Naive thymus-derived CD4-positive, alpha-beta T cell (primary cell): ENCODE measurements around the gene COL6A5. TPM values are rescaled to one million over a fixed set of nuclear protein-coding genes. Genes with fewer than 3 reads are reported as not detected.
"Not testable (repeated sequence)": the region's sequence is repeated elsewhere in the genome, so short reads cannot be mapped to it uniquely, and the experiment has no call there.

Experiments used
- ATAC-seq: fragments of 150-1000 bp; cut with Tn5 transposase; 2 replicates; pipeline ENCODE4 v1.10.0; 2021; ENCODE audit warnings: mild to moderate bottlenecking, moderate library complexity
- CTCF ChIA-PET: fragments of 350-600 bp; sonication (Branson Sonifier 250); formaldehyde crosslinking; loops from one replicate; lab custom pipeline; 2021; ENCODE audit warnings: antibody characterized with exemption; lab: Charles Lee
- POLR2A ChIA-PET: fragments of 350-600 bp; sonication (Branson Sonifier 250); formaldehyde crosslinking; loops from one replicate; lab custom pipeline; 2021; ENCODE audit warnings: antibody characterized with exemption, inconsistent platforms; lab: Charles Lee
- DNase-seq, 9 donors: peaks; one replicate each; pipeline versions ENCODE4 v3.0.0 to v3.0.0-alpha.2; 2020 to 2022; ENCODE audit warnings: mixed read lengths in 1 of 9
- H3K27ac ChIP-seq: one replicate; pipeline ENCODE4 v1.7.0; 2013; ENCODE audit warnings: mild to moderate bottlenecking, low read depth, low read length, moderate library complexity
- H3K27me3 ChIP-seq, 2 donors: one replicate each; pipeline ENCODE4 v1.7.0; 2013; ENCODE audit warnings: low read length in 2 of 2, mild to moderate bottlenecking in 2 of 2, moderate library complexity in 2 of 2; ENCODE audit not compliant: control insufficient read depth in 2 of 2, insufficient read depth in 2 of 2
- H3K36me3 ChIP-seq, 3 experiments: 1 replicate in 2 of 3; 2 replicates in 1 of 3; pipeline ENCODE4 v1.7.0; 2013; ENCODE audit warnings: low read length in 3 of 3, mild to moderate bottlenecking in 3 of 3, moderate library complexity in 1 of 3; ENCODE audit not compliant: insufficient read depth in 3 of 3, control insufficient read depth in 2 of 3
- H3K4me1 ChIP-seq, 2 donors: one replicate each; pipeline ENCODE4 v1.7.0; 2013; ENCODE audit warnings: low read length in 2 of 2, mild to moderate bottlenecking in 2 of 2, moderate library complexity in 1 of 2; ENCODE audit not compliant: control insufficient read depth in 2 of 2, insufficient read depth in 2 of 2
- H3K4me3 ChIP-seq: 2 replicates; pipeline ENCODE4 v1.7.0; 2013; ENCODE audit warnings: mild to moderate bottlenecking, low read length
- H3K9me3 ChIP-seq, 3 experiments: 1 replicate in 2 of 3; 2 replicates in 1 of 3; pipeline ENCODE4 v1.7.0; 2013; ENCODE audit warnings: low read length in 3 of 3; ENCODE audit not compliant: control insufficient read depth in 2 of 3
- H3K27ac Mint-ChIP-seq, 9 donors: one replicate each; pipeline ENCODE4 v1.8.0; 2020 to 2022; ENCODE audit warnings: mixed read lengths in 9 of 9, mild to moderate bottlenecking in 8 of 9, moderate library complexity in 5 of 9, inconsistent platforms in 2 of 9
- H3K27me3 Mint-ChIP-seq, 5 donors: one replicate each; pipeline ENCODE4 v1.8.0; 2021 to 2022; ENCODE audit warnings: mixed read lengths in 5 of 5, mild to moderate bottlenecking in 1 of 5
- H3K36me3 Mint-ChIP-seq, 5 donors: one replicate each; pipeline ENCODE4 v1.8.0; 2020 to 2022; ENCODE audit warnings: mixed read lengths in 5 of 5, mild to moderate bottlenecking in 3 of 5, inconsistent platforms in 1 of 5
- H3K4me1 Mint-ChIP-seq, 7 donors: one replicate each; pipeline ENCODE4 v1.8.0; 2020 to 2022; ENCODE audit warnings: mixed read lengths in 7 of 7, mild to moderate bottlenecking in 3 of 7, inconsistent platforms in 1 of 7
- H3K4me3 Mint-ChIP-seq, 10 donors: one replicate each; pipeline ENCODE4 v1.8.0; 2020 to 2022; ENCODE audit warnings: mild to moderate bottlenecking in 10 of 10, mixed read lengths in 10 of 10, moderate library complexity in 6 of 10, inconsistent platforms in 2 of 10
- H3K9me3 Mint-ChIP-seq, 11 donors: one replicate each; pipeline ENCODE4 v1.8.0; 2020 to 2022; ENCODE audit warnings: mixed read lengths in 11 of 11, mild to moderate bottlenecking in 4 of 11, inconsistent platforms in 1 of 11, moderate library complexity in 1 of 11
- intact Hi-C, 2 donors: fragments of 100-400 bp; cut with micrococcal nuclease; formaldehyde crosslinking; loops; one replicate each; pipeline ENCODE4 v1.15.1; 2023
- polyA plus RNA-seq, 2 donors: library from polyadenylated mRNA; unstranded; fragments of 300-500 nt; fragmentation: Illumina TruSeq; gene quantifications; one replicate each; pipeline ENCODE4 v1.2.3, GENCODE V29; 2021
- total RNA-seq, 6 experiments: library from RNA in 5 of 6; stranded (reverse) in 5 of 6; gene quantifications; 1 replicate in 5 of 6; 2 replicates in 1 of 6; pipeline ENCODE4 v1.2.3 and lab custom pipeline; 2021 to 2026

COL6A5 gene
- total and polyA plus RNA-seq, 7 experiments from 2014 or later: 0.05 TPM; not detected in 6

GRCh38 chr3:130430266-130430665 is 84.8 kb downstream of the COL6A5 start:
- Histone ChIP-seq H3K4me1 (no peaks in the 10 kb centered on the region), H3K9me3 (no peaks in the 10 kb centered on the region), H3K27me3 (no peaks in the 10 kb centered on the region), H3K4me3 (no peak overlapping the region), H3K27ac (no peak overlapping the region), H3K36me3 (no peaks in the 10 kb centered on the region)
- peaks cover 0 to 1% (median 0%) of the 10 kb centered on the region in 7 donors for H3K4me1 Mint-ChIP-seq
- ChIA-PET CTCF (no interaction called here), POLR2A (no interaction called here)
- H3K27me3 Mint-ChIP-seq: peaks cover 0 to 9% (median 0%) of the 10 kb centered on the region in 5 donors
- no peak overlapping the region for H3K4me3 Mint-ChIP-seq
- intact Hi-C loops: no loop called here
- peaks cover 0 to 7% (median 3%) of the 10 kb centered on the region in 11 donors for H3K9me3 Mint-ChIP-seq
- DNase-seq: no peak
- no peak for ATAC-seq
- H3K36me3 Mint-ChIP-seq: no peaks in the 10 kb centered on the region
- H3K27ac Mint-ChIP-seq: no peak overlapping the region

GRCh38 chr3:130432086-130432485 is 86.6 kb downstream of the COL6A5 start:
- H3K9me3 Mint-ChIP-seq, H3K27me3 ChIP-seq, intact Hi-C loops, H3K4me3 ChIP-seq, H3K27ac Mint-ChIP-seq, DNase-seq, H3K9me3 ChIP-seq, H3K4me3 Mint-ChIP-seq, H3K36me3 ChIP-seq, H3K4me1 ChIP-seq, H3K36me3 Mint-ChIP-seq, POLR2A ChIA-PET, H3K4me1 Mint-ChIP-seq, CTCF ChIA-PET, ATAC-seq, H3K27ac ChIP-seq: not testable (repeated sequence)
- peaks cover 0 to 18% (median 4%) of the 10 kb centered on the region in 5 donors for H3K27me3 Mint-ChIP-seq

- Histone ChIP-seq H3K27me3 (no peaks in the 10 kb centered on the region), H3K36me3 (no peaks in the 10 kb centered on the region), H3K27ac (no peak overlapping the region), H3K9me3 (no peaks in the 10 kb centered on the region), H3K4me1 (no peaks in the 10 kb centered on the region), H3K4me3 (no peak overlapping the region)
- Mint-ChIP-seq H3K36me3 (no peaks in the 10 kb centered on the region), H3K27ac (no peak overlapping the region), H3K27me3 (peaks cover 0 to 29% (median 9%) of the 10 kb centered on the region in 5 donors), H3K4me3 (no peak overlapping the region), H3K4me1 (peaks cover 0 to 1% (median 0%) of the 10 kb centered on the region in 7 donors), H3K9me3 (peaks cover 0 to 9% (median 6%) of the 10 kb centered on the region in 11 donors)
- POLR2A ChIA-PET: no interaction called here
- ATAC-seq: no peak
- intact Hi-C loops: no loop called here
- DNase-seq: no peak
- CTCF ChIA-PET: no interaction called here
Observed at GRCh38 chr3:130433306-130433705, 87.8 kb downstream of the COL6A5 start.

- no peaks in the 10 kb centered on the region for H3K9me3 ChIP-seq
- no peaks in the 10 kb centered on the region for H3K36me3 ChIP-seq
- Mint-ChIP-seq H3K27ac (no peak overlapping the region), H3K4me3 (no peak overlapping the region), H3K27me3 (peaks cover 0 to 31% (median 19%) of the 10 kb centered on the region in 5 donors), H3K9me3 (peaks cover 0 to 3% (median 0%) of the 10 kb centered on the region in 11 donors), H3K4me1 (no peaks in the 10 kb centered on the region), H3K36me3 (no peaks in the 10 kb centered on the region)
- ChIA-PET CTCF (no interaction called here), POLR2A (no interaction called here)
- no peak for DNase-seq
- ATAC-seq: no peak
- H3K4me3 ChIP-seq: no peak overlapping the region
- no peaks in the 10 kb centered on the region for H3K27me3 ChIP-seq
- H3K4me1 ChIP-seq: no peaks in the 10 kb centered on the region
- intact Hi-C loops: no loop called here
- H3K27ac ChIP-seq: no peak overlapping the region
Observed at GRCh38 chr3:130442284-130442683, 96.8 kb downstream of the COL6A5 start.

GRCh38 chr3:130446840-130447239 is 101.4 kb downstream of the COL6A5 start:
- H3K4me3 Mint-ChIP-seq, H3K9me3 ChIP-seq, H3K27ac ChIP-seq, POLR2A ChIA-PET, H3K4me1 ChIP-seq, H3K36me3 Mint-ChIP-seq, DNase-seq, H3K4me1 Mint-ChIP-seq, H3K36me3 ChIP-seq, H3K27me3 ChIP-seq, H3K4me3 ChIP-seq, H3K27ac Mint-ChIP-seq, ATAC-seq, intact Hi-C loops, CTCF ChIA-PET: not testable (repeated sequence)
- peaks cover 2 to 12% (median 5%) of the 10 kb centered on the region in 11 donors for H3K9me3 Mint-ChIP-seq
- peaks cover 0 to 12% (median 9%) of the 10 kb centered on the region in 5 donors for H3K27me3 Mint-ChIP-seq

- H3K36me3 Mint-ChIP-seq, ATAC-seq, POLR2A ChIA-PET, H3K27me3 ChIP-seq, H3K36me3 ChIP-seq, H3K4me3 Mint-ChIP-seq, H3K4me3 ChIP-seq, H3K9me3 ChIP-seq, H3K4me1 Mint-ChIP-seq, H3K4me1 ChIP-seq, CTCF ChIA-PET, H3K27ac ChIP-seq, H3K27ac Mint-ChIP-seq, intact Hi-C loops, DNase-seq: not testable (repeated sequence)
- Mint-ChIP-seq H3K9me3 (peaks cover 2 to 17% (median 8%) of the 10 kb centered on the region in 11 donors), H3K27me3 (peaks cover 0 to 12% (median 10%) of the 10 kb centered on the region in 5 donors)
Observed at GRCh38 chr3:130448155-130448554, 102.7 kb downstream of the COL6A5 start.

- DNase-seq: no peak
- H3K27ac ChIP-seq: no peak overlapping the region
- POLR2A ChIA-PET: no interaction called here
- Mint-ChIP-seq H3K36me3 (no peaks in the 10 kb centered on the region), H3K27me3 (peaks cover 0 to 16% (median 3%) of the 10 kb centered on the region in 5 donors), H3K4me3 (no peak overlapping the region), H3K27ac (no peak overlapping the region), H3K9me3 (peaks cover 0 to 13% (median 4%) of the 10 kb centered on the region in 11 donors), H3K4me1 (no peaks in the 10 kb centered on the region)
- H3K27me3 ChIP-seq: no peaks in the 10 kb centered on the region
- CTCF ChIA-PET: no interaction called here
- no peak overlapping the region for H3K4me3 ChIP-seq
- no peaks in the 10 kb centered on the region for H3K36me3 ChIP-seq
- H3K4me1 ChIP-seq: no peaks in the 10 kb centered on the region
- H3K9me3 ChIP-seq: no peaks in the 10 kb centered on the region
- intact Hi-C loops: no loop called here
- no peak for ATAC-seq
Observed at GRCh38 chr3:130456540-130456939, 111.1 kb downstream of the COL6A5 start.
